HG02970 (cell line): ENCODE results near the gene RRP12.
"Not testable (repeated sequence)": the region's sequence is repeated elsewhere in the genome, so short reads cannot be mapped to it uniquely, and the experiment has no call there.

Source experiments
- ATAC-seq: cut with Tn5 transposase; IDR thresholded peaks from one replicate; pipeline ENCODE4 v1.9.1; 2021; ENCODE audit warnings: mild to moderate bottlenecking, moderate library complexity, moderate number of reproducible peaks; ENCODE audit not compliant: unreplicated experiment, low FRiP score

The RRP12 gene

GRCh38 chr10:97407211-97407951, 6.2 kb upstream of the RRP12 start:
- peak; percentile 65 for ATAC-seq

GRCh38 chr10:97406483-97406882, 5.3 kb upstream of the RRP12 start:
- ATAC-seq = not testable (repeated sequence)

GRCh38 chr10:97406064-97406463, 4.9 kb upstream of the RRP12 start:
- ATAC-seq = no peak

GRCh38 chr10:97404044-97404443, 2.9 kb upstream of the RRP12 start:
- ATAC-seq = no peak

- no peak for ATAC-seq
Observed at GRCh38 chr10:97401455-97401919, 347 bp upstream of the RRP12 start.

- ATAC-seq = no peak
Observed at GRCh38 chr10:97399843-97400545, 1.1 kb downstream of the RRP12 start.

GRCh38 chr10:97396056-97396455, 5.1 kb downstream of the RRP12 start:
- no peak for ATAC-seq

- ATAC-seq = no peak
Observed at GRCh38 chr10:97393034-97393573, 8.0 kb downstream of the RRP12 start.

GRCh38 chr10:97390091-97390490, 11.0 kb downstream of the RRP12 start:
- no peak for ATAC-seq

GRCh38 chr10:97388152-97388551, 13.0 kb downstream of the RRP12 start:
- no peak for ATAC-seq

GRCh38 chr10:97385565-97385964, 15.6 kb downstream of the RRP12 start:
- no peak for ATAC-seq

- no peak for ATAC-seq
Observed at GRCh38 chr10:97384641-97385040, 16.5 kb downstream of the RRP12 start.

- ATAC-seq = no peak
Observed at GRCh38 chr10:97384156-97384555, 17.0 kb downstream of the RRP12 start.

- ATAC-seq = no peak
Observed at GRCh38 chr10:97383159-97383558, 18.0 kb downstream of the RRP12 start.

GRCh38 chr10:97381626-97382025, 19.5 kb downstream of the RRP12 start:
- no peak for ATAC-seq

- no peak for ATAC-seq
Observed at GRCh38 chr10:97380516-97380915, 20.6 kb downstream of the RRP12 start.

GRCh38 chr10:97378933-97379921, 21.9 kb downstream of the RRP12 start:
- no peak for ATAC-seq

- no peak for ATAC-seq
Observed at GRCh38 chr10:97376413-97376812, 24.7 kb downstream of the RRP12 start.

- no peak for ATAC-seq
Observed at GRCh38 chr10:97373456-97373855, 27.7 kb downstream of the RRP12 start.

GRCh38 chr10:97372233-97372875, 28.8 kb downstream of the RRP12 start:
- ATAC-seq = no peak
